ENCODE data around the gene HLA-G. TPM values are rescaled to one million over a fixed set of nuclear protein-coding genes. Genes with fewer than 3 reads are reported as not detected.
A peak's percentile ranks its signal among the peaks of the same experiment; 100 is the strongest.

The HLA-G gene
- total RNA-seq, 1 donor from 2014 or later = 0.46 TPM

DNA sequence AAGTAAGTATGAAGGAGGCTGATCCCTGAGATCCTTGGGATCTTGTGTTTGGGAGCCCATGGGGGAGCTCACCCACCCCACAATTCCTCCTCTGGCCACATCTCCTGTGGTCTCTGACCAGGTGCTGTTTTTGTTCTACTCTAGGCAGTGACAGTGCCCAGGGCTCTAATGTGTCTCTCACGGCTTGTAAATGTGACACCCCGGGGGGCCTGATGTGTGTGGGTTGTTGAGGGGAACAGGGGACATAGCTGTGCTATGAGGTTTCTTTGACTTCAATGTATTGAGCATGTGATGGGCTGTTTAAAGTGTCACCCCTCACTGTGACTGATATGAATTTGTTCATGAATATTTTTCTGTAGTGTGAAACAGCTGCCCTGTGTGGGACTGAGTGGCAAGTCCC, 2.8 kb downstream of the HLA-G start:
- DNase-seq (ENCODE audit: low read depth) = no peak
- H3K4me3 ChIP-seq (ENCODE audit: low read depth, low read length) = no peak overlapping the region
- TF ChIP-seq CTCF (conservative IDR thresholded peaks at IDR 0.05; ENCODE audit: low read depth, low read length) = no peak

DNA sequence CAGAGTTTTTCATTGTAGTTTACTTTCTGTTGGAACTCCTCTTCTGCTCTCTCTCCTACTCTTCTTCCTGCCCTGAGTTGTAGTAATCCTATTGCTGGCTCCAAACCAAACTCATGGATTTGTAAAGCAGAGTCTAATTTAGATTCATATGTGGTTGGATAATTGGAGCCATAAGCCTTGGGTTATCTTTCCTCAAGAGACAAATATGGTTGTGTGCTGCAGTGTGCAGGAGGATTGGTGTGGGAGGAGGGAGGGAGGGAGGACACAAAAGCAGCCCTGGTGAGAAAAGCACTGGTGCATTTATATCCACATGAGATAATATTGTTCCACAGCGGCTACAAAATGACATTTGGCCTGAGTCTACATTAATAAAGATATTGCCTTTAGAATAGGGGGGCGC, 4.2 kb downstream of the HLA-G start:
- no peak for DNase-seq (ENCODE audit: low read depth)
- no peak for TF ChIP-seq CTCF (conservative IDR thresholded peaks at IDR 0.05; ENCODE audit: low read depth, low read length)
- no peak overlapping the region for H3K4me3 ChIP-seq (ENCODE audit: low read depth, low read length)

DNA sequence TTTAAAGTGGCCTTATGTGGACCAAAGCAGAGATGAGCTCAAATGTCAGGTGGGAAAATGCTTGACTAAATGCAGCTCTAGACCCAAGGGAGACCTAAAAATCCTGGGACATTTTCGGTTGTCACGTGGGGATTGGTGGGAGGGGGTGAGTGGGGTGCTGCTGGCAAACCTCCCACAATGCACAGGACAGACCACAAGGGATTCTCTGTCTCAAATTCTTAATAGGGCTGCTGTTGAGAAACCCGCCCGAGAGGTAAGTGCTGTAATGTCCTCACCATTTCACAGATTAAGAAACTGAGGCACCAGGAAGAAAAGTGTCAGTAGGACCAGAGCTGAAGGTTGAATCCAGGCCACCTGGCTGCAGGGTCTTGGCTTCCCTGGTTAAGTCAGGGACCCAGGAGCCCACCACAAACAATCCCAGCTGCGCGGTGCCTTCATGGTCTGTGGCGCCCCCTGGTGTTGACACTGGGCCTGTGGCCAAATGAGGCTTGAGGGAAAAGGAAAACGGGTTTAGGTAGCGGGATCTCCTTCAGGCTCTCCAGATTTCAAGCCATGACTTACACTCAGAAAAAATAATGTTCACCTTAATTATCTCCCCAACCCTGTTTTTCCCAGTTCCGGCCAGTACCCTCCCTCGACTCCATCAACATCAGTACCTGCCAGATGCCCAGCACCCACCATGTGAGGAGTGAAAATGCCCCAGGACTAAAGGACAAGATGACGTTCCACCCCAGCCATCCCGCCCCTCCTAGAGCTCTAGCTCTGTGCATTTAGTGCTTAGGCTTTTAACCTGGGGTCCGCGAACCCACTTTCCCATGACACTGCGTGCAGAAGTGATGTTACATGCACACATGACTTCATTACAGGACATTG, 7.2 kb downstream of the HLA-G start:
- H3K4me3 ChIP-seq (ENCODE audit: low read depth, low read length) = no peak overlapping the region
- no peak for DNase-seq (ENCODE audit: low read depth)
- peak; percentile 87 for TF ChIP-seq CTCF (conservative IDR thresholded peaks at IDR 0.05; ENCODE audit: low read depth, low read length)

DNA sequence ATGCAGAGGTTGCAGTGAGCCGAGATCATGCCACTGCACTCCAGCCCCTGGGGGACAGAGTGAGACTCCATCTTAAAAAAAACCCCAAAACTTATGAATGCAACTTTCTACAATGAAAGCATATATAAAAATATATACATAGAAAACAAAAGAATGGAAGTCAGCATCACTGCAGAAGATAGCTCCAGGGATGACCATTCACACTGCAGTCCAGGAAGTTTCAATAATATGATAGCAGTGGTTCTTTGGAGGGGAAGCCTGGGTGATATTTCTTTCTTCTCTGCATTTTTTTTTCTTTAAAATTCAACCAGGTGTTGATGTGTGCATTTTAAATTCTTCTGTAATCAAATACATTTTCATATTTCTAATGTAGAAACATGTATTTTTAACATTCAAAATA, 12.3 kb downstream of the HLA-G start:
- TF ChIP-seq CTCF (conservative IDR thresholded peaks at IDR 0.05; ENCODE audit: low read depth, low read length) = no peak
- no peak for DNase-seq (ENCODE audit: low read depth)
- no peak overlapping the region for H3K4me3 ChIP-seq (ENCODE audit: low read depth, low read length)

DNA sequence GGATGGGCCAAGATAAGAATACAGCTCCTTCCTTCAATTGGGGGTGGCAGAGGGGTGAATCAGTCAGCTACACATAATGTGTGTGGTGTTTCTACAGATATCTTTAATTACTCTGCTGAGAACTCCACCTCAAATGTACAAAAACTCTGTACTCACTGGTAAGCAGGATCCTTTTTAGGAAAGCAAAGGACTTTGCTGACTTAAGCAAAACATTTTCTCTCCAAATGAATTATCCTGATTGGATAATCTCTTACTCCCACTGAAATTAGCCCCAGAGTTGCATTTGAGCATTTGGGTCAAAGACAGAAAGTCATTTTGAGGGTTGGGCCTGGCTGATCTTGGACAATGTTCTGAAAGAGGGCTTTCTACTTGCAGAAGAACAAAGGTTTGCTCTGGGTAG, 13.4 kb downstream of the HLA-G start:
- no peak overlapping the region for H3K4me3 ChIP-seq (ENCODE audit: low read depth, low read length)
- no peak for DNase-seq (ENCODE audit: low read depth)
- no peak for TF ChIP-seq CTCF (conservative IDR thresholded peaks at IDR 0.05; ENCODE audit: low read depth, low read length)

DNA sequence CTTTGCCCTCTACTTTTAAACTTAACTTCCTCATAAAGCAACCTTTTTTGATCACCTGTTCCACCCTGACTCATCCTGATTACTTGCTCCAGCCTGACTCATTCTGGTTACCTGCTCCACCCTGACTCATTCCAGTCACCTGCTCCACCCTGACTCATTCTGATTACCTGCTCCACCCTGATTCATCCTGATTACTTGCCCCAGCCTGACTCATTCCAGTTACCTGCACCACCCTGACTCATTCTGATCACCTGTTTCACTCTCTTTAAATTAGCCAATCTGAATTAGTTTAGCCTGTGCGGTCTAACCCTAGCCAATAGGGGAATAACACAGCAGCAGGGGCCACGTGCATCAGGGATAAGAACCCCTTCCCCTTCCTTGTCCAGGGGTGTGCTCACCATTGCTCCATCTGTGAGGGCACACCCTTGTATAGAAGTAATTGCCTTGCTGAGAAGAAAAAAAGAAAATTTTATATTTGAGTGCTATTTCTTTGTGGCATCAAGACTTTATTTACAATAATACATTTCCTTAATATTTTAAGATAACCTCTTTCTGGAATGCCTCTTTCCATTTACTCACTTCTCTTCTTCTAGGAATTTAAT, 17.9 kb downstream of the HLA-G start:
- TF ChIP-seq CTCF (conservative IDR thresholded peaks at IDR 0.05; ENCODE audit: low read depth, low read length) = no peak
- peak; percentile 84 for DNase-seq (ENCODE audit: low read depth)
- H3K4me3 ChIP-seq (ENCODE audit: low read depth, low read length) = no peak overlapping the region
